ENCODE data around the gene BTN2A1.

BTN2A1 gene

DNA sequence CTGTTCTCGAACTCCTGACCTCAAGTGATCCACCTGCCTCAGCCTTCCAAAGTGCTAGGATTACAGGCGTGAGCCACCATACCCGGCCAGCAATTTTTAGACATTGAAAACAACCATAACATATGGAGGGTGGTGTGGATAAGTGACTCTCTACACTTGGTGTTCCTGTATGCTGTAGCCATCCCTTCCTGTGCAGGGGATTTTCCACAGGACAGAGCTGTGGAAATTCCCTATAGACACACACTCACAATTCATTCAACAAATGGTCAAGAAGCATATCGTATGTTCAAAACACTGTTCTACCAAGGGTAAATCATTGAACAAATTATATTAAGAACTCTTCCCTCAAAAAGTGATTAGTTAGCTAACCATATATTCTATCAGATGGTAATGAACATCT, 6.3 kb downstream of the BTN2A1 start:
- Histone ChIP-seq H3K4me1 (ENCODE audit: low read length) (peaks cover 6% of the 10 kb centered on the region), H3K9ac (ENCODE audit: low read length) (no peak overlapping the region), H3K79me2 (ENCODE audit: low read length) (peaks cover 4% of the 10 kb centered on the region; the same call in 1 of the 2 replicates), H4K20me1 (ENCODE audit: insufficient read depth, low read length) (no peaks in the 10 kb centered on the region), H3K27ac (ENCODE audit: low read length) (no peak overlapping the region), H3K9me3 (ENCODE audit: insufficient read depth, low read length) (no peaks in the 10 kb centered on the region), H3K4me3 (ENCODE audit: low read length) (no peak overlapping the region), H3K36me3 (replicated peaks; ENCODE audit: low read depth, low read length) (peaks cover 14% of the 10 kb centered on the region), H2AFZ (ENCODE audit: low read depth, low read length) (no peak overlapping the region), H3K4me2 (ENCODE audit: low read length) (no peak overlapping the region), H3K27me3 (ENCODE audit: low read depth, low read length) (no peaks in the 10 kb centered on the region)
- no peak for TF ChIP-seq EZH2phosphoT487 (IDR thresholded peaks at IDR 0.05; ENCODE audit: low read depth)

DNA sequence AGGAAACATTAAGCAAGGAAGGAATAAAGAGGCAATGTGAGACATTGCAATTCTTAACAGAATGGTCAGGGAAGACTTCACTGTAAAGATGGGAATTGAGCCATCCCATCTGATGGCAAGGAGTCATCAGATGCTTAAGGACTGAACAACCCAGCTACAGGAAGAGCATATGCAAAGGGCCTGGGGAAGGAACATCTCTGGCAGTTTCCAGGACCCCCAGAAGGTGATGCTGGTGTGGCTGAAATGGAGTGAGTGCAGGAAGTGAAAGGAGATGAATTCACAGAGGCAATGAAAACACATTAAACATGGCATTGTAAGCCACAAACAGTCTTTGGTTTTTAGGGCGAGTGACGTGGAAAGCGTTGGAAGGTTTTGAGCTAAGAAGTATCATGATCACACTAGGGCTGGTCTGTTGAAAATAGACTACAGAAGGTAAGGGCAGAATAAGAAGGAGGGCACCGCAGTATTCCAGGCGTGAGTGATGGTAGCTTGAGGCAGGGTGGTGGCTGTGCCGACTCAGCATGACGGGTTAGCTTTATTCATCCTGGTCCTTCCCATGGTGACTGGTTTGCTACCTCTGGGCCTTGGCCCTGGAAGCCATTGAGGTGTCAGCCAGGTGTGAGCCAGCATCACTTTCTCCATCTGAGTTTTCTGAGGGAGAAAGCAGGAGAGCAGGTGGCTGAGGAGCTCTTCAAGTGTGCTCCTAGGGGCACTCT, 6.8 kb downstream of the BTN2A1 start:
- H3K27me3 ChIP-seq (ENCODE audit: low read depth, low read length) = no peaks in the 10 kb centered on the region
- no peaks in the 10 kb centered on the region for H3K79me2 ChIP-seq (ENCODE audit: low read length)
- H3K9me3 ChIP-seq (ENCODE audit: insufficient read depth, low read length) = no peaks in the 10 kb centered on the region
- TF ChIP-seq, protein P1, sequence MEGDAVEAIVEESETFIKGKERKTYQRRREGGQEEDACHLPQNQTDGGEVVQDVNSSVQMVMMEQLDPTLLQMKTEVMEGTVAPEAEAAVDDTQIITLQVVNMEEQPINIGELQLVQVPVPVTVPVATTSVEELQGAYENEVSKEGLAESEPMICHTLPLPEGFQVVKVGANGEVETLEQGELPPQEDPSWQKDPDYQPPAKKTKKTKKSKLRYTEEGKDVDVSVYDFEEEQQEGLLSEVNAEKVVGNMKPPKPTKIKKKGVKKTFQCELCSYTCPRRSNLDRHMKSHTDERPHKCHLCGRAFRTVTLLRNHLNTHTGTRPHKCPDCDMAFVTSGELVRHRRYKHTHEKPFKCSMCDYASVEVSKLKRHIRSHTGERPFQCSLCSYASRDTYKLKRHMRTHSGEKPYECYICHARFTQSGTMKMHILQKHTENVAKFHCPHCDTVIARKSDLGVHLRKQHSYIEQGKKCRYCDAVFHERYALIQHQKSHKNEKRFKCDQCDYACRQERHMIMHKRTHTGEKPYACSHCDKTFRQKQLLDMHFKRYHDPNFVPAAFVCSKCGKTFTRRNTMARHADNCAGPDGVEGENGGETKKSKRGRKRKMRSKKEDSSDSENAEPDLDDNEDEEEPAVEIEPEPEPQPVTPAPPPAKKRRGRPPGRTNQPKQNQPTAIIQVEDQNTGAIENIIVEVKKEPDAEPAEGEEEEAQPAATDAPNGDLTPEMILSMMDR (IDR thresholded peaks at IDR 0.05; ENCODE audit: low read depth, low read length) = no peak
- TF ChIP-seq EZH2phosphoT487 (IDR thresholded peaks at IDR 0.05; ENCODE audit: low read depth) = no peak
- H3K4me2 ChIP-seq (ENCODE audit: low read length) = no peak overlapping the region
- no peak overlapping the region for H3K9ac ChIP-seq (ENCODE audit: low read length)
- peaks cover 8% of the 10 kb centered on the region for H3K4me1 ChIP-seq (ENCODE audit: low read length)
- peaks cover 16% of the 10 kb centered on the region for H3K36me3 ChIP-seq (replicated peaks; ENCODE audit: low read depth, low read length)
- H3K4me3 ChIP-seq (ENCODE audit: low read length) = no peak overlapping the region
- H4K20me1 ChIP-seq (ENCODE audit: insufficient read depth, low read length) = no peaks in the 10 kb centered on the region
- no peak overlapping the region for H3K27ac ChIP-seq (ENCODE audit: low read length)
- H2AFZ ChIP-seq (ENCODE audit: low read depth, low read length) = no peak overlapping the region

DNA sequence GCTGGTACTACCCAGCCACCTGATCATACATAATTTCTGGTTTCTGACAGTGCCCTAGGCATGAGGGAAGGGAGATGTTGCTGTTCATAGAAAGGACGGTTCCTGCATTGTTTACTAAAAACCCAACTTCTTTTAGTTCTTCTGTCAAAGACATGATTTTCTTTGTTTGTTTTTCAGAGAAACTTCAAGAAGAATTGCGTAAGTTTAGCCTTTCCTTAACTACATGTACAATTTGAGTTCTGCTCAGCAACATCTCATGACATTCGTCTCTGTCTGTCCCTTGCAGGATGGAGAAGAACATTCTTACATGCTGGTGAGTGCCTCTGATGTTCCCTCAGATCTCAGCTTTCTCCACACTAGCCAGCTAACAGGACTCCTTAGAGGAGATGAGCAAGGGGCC, 8.0 kb downstream of the BTN2A1 start:
- Histone ChIP-seq H3K4me3 (ENCODE audit: low read length) (no peak overlapping the region), H3K27ac (ENCODE audit: low read length) (no peak overlapping the region), H3K4me1 (ENCODE audit: low read length) (peaks cover 8% of the 10 kb centered on the region), H2AFZ (ENCODE audit: low read depth, low read length) (no peak overlapping the region), H3K27me3 (ENCODE audit: low read depth, low read length) (no peaks in the 10 kb centered on the region), H3K4me2 (ENCODE audit: low read length) (no peak overlapping the region), H3K9me3 (ENCODE audit: insufficient read depth, low read length) (no peaks in the 10 kb centered on the region), H3K79me2 (ENCODE audit: low read length) (no peaks in the 10 kb centered on the region), H4K20me1 (ENCODE audit: insufficient read depth, low read length) (no peaks in the 10 kb centered on the region), H3K9ac (ENCODE audit: low read length) (no peak overlapping the region), H3K36me3 (replicated peaks; ENCODE audit: low read depth, low read length) (peaks cover 14% of the 10 kb centered on the region)
- TF ChIP-seq, protein P1 (IDR thresholded peaks at IDR 0.05; ENCODE audit: low read depth, low read length) = no peak
- TF ChIP-seq EZH2phosphoT487 (IDR thresholded peaks at IDR 0.05; ENCODE audit: low read depth) = no peak

DNA sequence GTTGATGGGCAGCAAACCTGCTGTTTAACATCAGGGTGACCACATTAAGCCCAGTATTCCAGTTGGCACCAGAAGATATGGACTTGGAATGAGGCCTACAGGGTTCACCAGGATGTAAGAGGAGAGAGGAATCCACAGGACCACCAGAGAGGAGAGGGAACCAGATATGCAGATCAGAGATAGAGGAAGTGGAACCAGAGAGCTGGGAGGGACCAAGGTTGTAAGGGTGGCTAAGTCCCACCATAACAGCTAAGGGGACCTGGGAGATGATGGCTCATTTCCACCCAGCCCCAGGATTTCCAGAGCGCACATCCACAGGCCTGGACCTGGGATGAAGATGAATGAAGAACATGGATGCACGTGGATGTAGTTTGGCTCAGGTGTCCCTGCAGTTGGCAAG, 11.1 kb downstream of the BTN2A1 start:
- Histone ChIP-seq H3K4me3 (ENCODE audit: low read length) (no peak overlapping the region), H2AFZ (ENCODE audit: low read depth, low read length) (no peak overlapping the region), H3K4me1 (ENCODE audit: low read length) (peaks cover 15% of the 10 kb centered on the region), H3K4me2 (ENCODE audit: low read length) (peak overlapping the region; percentile 24; the same call in 1 of the 2 replicates), H3K9ac (ENCODE audit: low read length) (no peak overlapping the region), H4K20me1 (ENCODE audit: insufficient read depth, low read length) (no peaks in the 10 kb centered on the region), H3K9me3 (ENCODE audit: insufficient read depth, low read length) (peaks cover 11% of the 10 kb centered on the region; the same call in 1 of the 2 replicates), H3K27me3 (ENCODE audit: low read depth, low read length) (no peaks in the 10 kb centered on the region), H3K27ac (ENCODE audit: low read length) (peak overlapping the region; percentile 14; the same call in 1 of the 2 replicates), H3K36me3 (replicated peaks; ENCODE audit: low read depth, low read length) (peaks cover 20% of the 10 kb centered on the region), H3K79me2 (ENCODE audit: low read length) (no peaks in the 10 kb centered on the region)
- no peak for TF ChIP-seq EZH2phosphoT487 (IDR thresholded peaks at IDR 0.05; ENCODE audit: low read depth)
- TF ChIP-seq, protein P1 (IDR thresholded peaks at IDR 0.05; ENCODE audit: low read depth, low read length) = no peak
